Prostate gland (tissue), 2 donors: ENCODE measurements around the gene CENPV.

Experiments
- CTCF ChIP-seq, 4 experiments: fragments of 200-600 bp in 2 of 4; fragments of 450-650 bp in 2 of 4; sonication (generic) in 2 of 4; IDR thresholded peaks; 1 replicate in 3 of 4; 2 replicates in 1 of 4; pipeline ENCODE4 v1.5.1; 2016 to 2019; ENCODE audit warnings: antibody characterized with exemption in 4 of 4, mild to moderate bottlenecking in 2 of 4, moderate library complexity in 2 of 4
- POLR2A ChIP-seq: fragments of 450-650 bp; IDR thresholded peaks from one replicate; pipeline ENCODE4 v1.6.1; 2016; ENCODE audit warnings: antibody characterized with exemption, mild to moderate bottlenecking

GRCh38 chr17:16293931-16294330 lies 59.3 kb downstream of the CENPV start:
- no peak for TF ChIP-seq CTCF (IDR thresholded peaks at IDR 0.05)
- no peak for TF ChIP-seq POLR2A
